Bronchial epithelial cell (primary cell): Measurements from ENCODE around the gene PFN1. TPM values are rescaled to one million over a fixed set of nuclear protein-coding genes. Genes with fewer than 3 reads are reported as not detected.

Experiments
- DNase-seq: peaks from one replicate; pipeline ENCODE4 v3.0.0-alpha.2; 2010; ENCODE audit warnings: low read depth
- FAIRE-seq: peaks from 2 replicates; lab custom pipeline; 2011; peaks lifted over from hg19 to GRCh38; lab: Jason Lieb, UNC
- H3K27me3 ChIP-seq: 2 replicates; pipeline ENCODE4 v1.5.1; 2011; ENCODE audit warnings: low read length; ENCODE audit not compliant: control insufficient read depth, insufficient read depth
- H3K36me3 ChIP-seq: 2 replicates; pipeline ENCODE4 v1.5.1; 2011; ENCODE audit warnings: low read length; ENCODE audit not compliant: control insufficient read depth, insufficient read depth
- H3K4me3 ChIP-seq: 2 replicates; pipeline ENCODE4 v1.5.1; 2011; ENCODE audit warnings: mild to moderate bottlenecking, low read depth, low read length, control low read depth
- CTCF ChIP-seq: IDR thresholded peaks from 2 replicates; pipeline ENCODE4 v1.5.1; 2011; ENCODE audit warnings: mild to moderate bottlenecking, moderate library complexity, low read length, control low read depth, inconsistent platforms; ENCODE audit not compliant: insufficient read depth, severe bottlenecking
- total RNA-seq: library from RNA; depleted of rRNA; stranded (reverse); fragments of >200 nt; gene quantifications from 2 replicates; pipeline ENCODE4 v1.2.1, GENCODE V29; 2014

PFN1 gene
- total RNA-seq, 1 donor from 2014 or later = 440 TPM

GRCh38 chr17:4903051-4903818 lies 45.1 kb downstream of the PFN1 start, which contains the start of gene CHRNE:
Gene CHRNE, minus strand, starts transcription at chr17:4903098. Its CDS starts 35 bp downstream, at chr17:4903063.
- TF ChIP-seq CTCF = peak; percentile 82
- DNase-seq (peak; percentile 85), FAIRE-seq (no peak)
- no peaks in the 10 kb centered on the region for H3K36me3 ChIP-seq
- no peaks in the 10 kb centered on the region for H3K27me3 ChIP-seq
- H3K4me3 ChIP-seq = no peak within 1 kb of the TSS

DNA sequence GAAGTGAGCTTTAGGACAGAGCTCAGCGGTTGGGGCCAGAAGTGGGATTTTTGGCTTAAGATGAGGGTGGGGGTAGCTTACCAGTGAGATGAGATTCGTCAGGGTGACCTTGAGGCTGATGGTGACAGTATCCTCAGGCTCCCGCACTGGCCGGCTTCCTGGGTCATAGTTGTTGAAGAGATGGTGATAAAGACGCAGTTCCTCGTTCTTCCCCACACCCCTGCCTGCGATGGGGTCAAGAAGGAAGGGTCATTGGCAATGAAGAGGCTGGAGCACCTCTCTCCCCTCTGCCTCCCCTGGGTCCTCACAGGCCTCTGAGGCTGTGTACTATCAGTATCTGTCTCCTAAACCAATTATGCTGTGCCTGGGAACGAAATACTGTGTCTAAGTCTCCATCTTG lies 45.8 kb downstream of the PFN1 start:
- DNase-seq (no peak), FAIRE-seq (peak; percentile 73)
- Histone ChIP-seq H3K4me3 (no peak overlapping the region), H3K36me3 (no peaks in the 10 kb centered on the region), H3K27me3 (no peaks in the 10 kb centered on the region)
- TF ChIP-seq CTCF = no peak

GRCh38 chr17:4901648-4902344 lies 46.5 kb downstream of the PFN1 start:
- Histone ChIP-seq H3K4me3 (no peak overlapping the region), H3K27me3 (no peaks in the 10 kb centered on the region), H3K36me3 (peaks cover 5% of the 10 kb centered on the region)
- FAIRE-seq (no peak), DNase-seq (no peak)
- no peak for TF ChIP-seq CTCF

- DNase-seq (no peak), FAIRE-seq (no peak)
- Histone ChIP-seq H3K27me3 (no peaks in the 10 kb centered on the region), H3K36me3 (peaks cover 10% of the 10 kb centered on the region), H3K4me3 (no peak overlapping the region)
- no peak for TF ChIP-seq CTCF
Measured at GRCh38 chr17:4901108-4901647, 47.2 kb downstream of the PFN1 start.

DNA sequence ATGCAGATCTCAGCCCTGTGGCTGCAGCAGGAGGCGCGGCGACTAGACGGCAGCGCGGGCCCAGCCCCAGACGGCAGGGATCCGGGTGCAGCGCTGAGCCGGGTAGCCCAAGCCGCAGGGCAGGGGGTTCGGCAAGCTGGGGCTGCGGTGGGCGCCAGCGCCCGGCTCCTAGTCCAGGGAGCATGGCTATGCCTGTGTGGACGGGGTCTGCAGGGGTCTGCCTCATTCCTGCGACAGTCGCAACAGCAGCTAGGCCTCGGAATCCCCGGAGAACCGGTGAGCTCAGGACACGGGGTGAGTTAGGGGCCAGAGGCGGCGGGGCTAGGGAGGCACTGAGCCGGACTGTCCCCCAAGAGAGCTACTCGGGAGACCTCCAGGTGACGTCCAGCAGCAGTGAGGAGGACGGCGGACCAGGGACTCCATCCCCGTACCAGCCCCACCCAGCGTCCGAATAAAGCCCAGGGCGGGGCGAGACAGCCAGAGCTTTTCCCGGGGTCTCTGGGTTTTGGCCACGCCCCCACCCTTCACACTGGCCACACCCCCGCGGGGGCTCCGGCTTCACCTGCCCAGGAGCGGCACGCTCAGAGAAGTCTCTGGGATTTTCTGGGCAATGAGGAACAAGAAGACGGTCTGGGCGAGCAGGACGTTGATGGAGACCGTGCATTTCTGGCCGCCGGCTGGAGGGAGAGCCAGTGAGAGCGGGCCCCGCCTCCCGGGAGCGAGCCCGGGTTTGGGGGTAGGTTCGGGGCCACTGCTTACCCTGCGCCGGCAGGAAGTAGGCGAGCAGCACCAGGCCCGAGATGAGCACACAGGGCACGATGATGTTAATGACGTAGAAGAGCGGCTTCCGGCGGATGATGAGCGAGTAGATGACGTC lies 47.9 kb downstream of the PFN1 start:
- no peak for FAIRE-seq
- Histone ChIP-seq H3K4me3 (peak overlapping the region; percentile 45), H3K27me3 (no peaks in the 10 kb centered on the region), H3K36me3 (peaks cover 15% of the 10 kb centered on the region)
- TF ChIP-seq CTCF = no peak
- no peak for DNase-seq
